GM23248 (cell line): ENCODE results near the gene MYLK.

Experiments
- EZH2 ChIP-seq: fragments of 200-600 bp; sonication (generic); IDR thresholded peaks from 2 replicates; pipeline ENCODE4 v1.6.1; 2018; ENCODE audit warnings: antibody characterized with exemption, mild to moderate bottlenecking; ENCODE audit not compliant: insufficient read depth, poor library complexity, severe bottlenecking
- EZH2phosphoT487 ChIP-seq: fragments of 200-600 bp; sonication (generic); IDR thresholded peaks from 2 replicates; pipeline ENCODE4 v1.6.1; 2018; ENCODE audit warnings: antibody characterized with exemption, moderate library complexity, mild to moderate bottlenecking, low read depth; ENCODE audit not compliant: insufficient read depth

DNA sequence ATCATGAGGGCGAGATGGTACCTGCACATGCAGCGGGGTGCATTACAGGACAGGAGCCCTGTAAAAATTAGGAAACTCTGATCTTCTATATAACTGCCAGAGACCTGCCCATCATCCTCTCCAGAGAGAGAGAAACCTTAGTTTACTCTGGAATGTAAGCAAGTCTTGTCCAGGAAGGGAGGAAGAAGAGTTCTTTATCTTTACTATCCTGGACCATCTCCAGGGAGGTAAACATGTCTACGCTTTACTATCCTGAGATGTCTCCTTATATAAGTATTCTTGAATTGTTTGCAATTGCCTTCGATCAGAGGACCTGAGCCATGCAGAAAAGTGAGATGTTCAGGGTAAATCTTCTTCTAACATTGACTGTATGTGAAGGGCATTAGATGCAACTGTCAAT is 286.6 kb downstream of the MYLK start:
- TF ChIP-seq EZH2 = no peak
- TF ChIP-seq EZH2phosphoT487 = no peak
